Measurements from ENCODE around the gene SHC3.

The SHC3 gene

DNA sequence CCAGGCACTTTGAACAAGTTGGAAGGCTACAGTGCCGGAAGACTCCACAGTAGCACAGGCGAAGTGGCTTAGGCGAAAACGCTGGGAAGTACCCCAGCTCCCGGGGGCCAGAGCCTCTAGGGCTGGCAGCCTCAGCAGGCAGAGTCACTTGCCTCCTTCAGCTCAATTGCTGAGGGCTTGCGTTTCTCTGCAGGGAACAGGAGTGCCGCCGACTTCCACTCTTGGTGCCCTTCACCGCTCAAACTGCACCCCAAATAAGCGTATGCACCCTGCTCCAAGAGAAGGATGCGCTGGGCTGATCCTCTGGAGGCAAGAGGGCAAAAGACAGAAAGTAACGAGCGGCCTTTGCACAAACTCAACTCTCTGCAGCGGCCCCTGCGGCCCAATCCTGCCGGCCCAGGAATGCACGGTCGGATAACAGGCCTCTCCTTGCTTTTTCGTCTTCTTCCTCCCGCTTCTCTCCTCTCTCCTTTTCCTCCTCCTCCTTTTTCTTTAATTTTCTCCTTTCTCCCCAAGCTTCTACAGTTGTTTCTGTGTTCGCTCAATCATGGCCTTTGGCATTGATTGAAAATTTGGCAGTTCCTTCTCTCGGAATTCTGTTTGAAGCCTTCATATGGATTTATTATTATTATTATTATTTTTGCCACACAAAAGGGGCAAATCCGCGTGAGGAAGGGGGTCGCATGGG is 188.4 kb downstream of the SHC3 start:
- no peak for DNase-seq (ENCODE audit: low read depth)
- H3K4me3 ChIP-seq (ENCODE audit: low read depth, low read length), result no peak overlapping the region
- TF ChIP-seq, protein P1, sequence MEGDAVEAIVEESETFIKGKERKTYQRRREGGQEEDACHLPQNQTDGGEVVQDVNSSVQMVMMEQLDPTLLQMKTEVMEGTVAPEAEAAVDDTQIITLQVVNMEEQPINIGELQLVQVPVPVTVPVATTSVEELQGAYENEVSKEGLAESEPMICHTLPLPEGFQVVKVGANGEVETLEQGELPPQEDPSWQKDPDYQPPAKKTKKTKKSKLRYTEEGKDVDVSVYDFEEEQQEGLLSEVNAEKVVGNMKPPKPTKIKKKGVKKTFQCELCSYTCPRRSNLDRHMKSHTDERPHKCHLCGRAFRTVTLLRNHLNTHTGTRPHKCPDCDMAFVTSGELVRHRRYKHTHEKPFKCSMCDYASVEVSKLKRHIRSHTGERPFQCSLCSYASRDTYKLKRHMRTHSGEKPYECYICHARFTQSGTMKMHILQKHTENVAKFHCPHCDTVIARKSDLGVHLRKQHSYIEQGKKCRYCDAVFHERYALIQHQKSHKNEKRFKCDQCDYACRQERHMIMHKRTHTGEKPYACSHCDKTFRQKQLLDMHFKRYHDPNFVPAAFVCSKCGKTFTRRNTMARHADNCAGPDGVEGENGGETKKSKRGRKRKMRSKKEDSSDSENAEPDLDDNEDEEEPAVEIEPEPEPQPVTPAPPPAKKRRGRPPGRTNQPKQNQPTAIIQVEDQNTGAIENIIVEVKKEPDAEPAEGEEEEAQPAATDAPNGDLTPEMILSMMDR (IDR thresholded peaks at IDR 0.05; ENCODE audit: control insufficient read depth, extremely low read depth, insufficient read depth), result no peak

- DNase-seq (ENCODE audit: low read depth), result no peak
- no peak overlapping the region for H3K4me3 ChIP-seq (ENCODE audit: low read depth, low read length)
These were observed 189.6 kb downstream of the SHC3 start for GRCh38 chr9:88988796-88989641.

GRCh38 chr9:88987661-88988060 is 191.0 kb downstream of the SHC3 start:
- no peak overlapping the region for H3K4me3 ChIP-seq (ENCODE audit: low read depth, low read length)
- TF ChIP-seq, protein P1 (IDR thresholded peaks at IDR 0.05; ENCODE audit: control insufficient read depth, extremely low read depth, insufficient read depth), result no peak
- DNase-seq (ENCODE audit: low read depth), result no peak

More at GRCh38 chr9:88988796-88989641, 189.6 kb downstream of the SHC3 start:
- TF ChIP-seq, protein P1 (IDR thresholded peaks at IDR 0.05; ENCODE audit: control insufficient read depth, extremely low read depth, insufficient read depth), result no peak

- no peak for DNase-seq (ENCODE audit: low read depth)
- TF ChIP-seq, protein P1 (IDR thresholded peaks at IDR 0.05; ENCODE audit: control insufficient read depth, extremely low read depth, insufficient read depth), result no peak
- H3K4me3 ChIP-seq (ENCODE audit: low read depth, low read length), result no peak overlapping the region
These were observed 191.8 kb downstream of the SHC3 start for GRCh38 chr9:88986776-88987175.

- TF ChIP-seq, protein P1 (IDR thresholded peaks at IDR 0.05; ENCODE audit: control insufficient read depth, extremely low read depth, insufficient read depth), result no peak
- no peak for DNase-seq (ENCODE audit: low read depth)
- H3K4me3 ChIP-seq (ENCODE audit: low read depth, low read length), result no peak overlapping the region
These were observed 193.0 kb downstream of the SHC3 start for GRCh38 chr9:88985616-88986015.

DNA sequence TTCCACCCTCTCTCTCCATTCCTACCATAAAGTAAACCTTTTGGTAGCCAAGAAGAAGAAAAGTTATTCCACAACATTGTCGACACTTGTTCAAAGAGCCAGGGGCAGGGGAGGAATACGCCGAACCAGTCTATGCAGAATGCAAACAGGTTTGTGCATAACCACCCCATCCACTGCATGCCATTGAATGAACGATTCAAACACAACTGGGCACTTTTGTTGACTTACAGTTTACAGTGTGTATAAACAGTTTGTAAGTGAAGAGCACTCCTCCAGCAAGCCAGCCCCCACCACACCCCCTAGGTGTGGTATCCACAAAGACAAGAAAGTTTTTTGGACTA is 194.1 kb downstream of the SHC3 start:
- TF ChIP-seq, protein P1 (IDR thresholded peaks at IDR 0.05; ENCODE audit: control insufficient read depth, extremely low read depth, insufficient read depth), result no peak
- DNase-seq (ENCODE audit: low read depth), result no peak
- H3K4me3 ChIP-seq (ENCODE audit: low read depth, low read length), result no peak overlapping the region

Data from LNCaP clone FGC (cell line).